NCI-H2029 (cell line): ENCODE data around the gene CHST11.
A peak's percentile ranks its signal among the peaks of the same experiment; 100 is the strongest.
"Not testable (repeated sequence)": the region's sequence is repeated elsewhere in the genome, so short reads cannot be mapped to it uniquely, and the experiment has no call there.

Experiments
- DNase-seq: peaks from one replicate; lab custom pipeline; 2025; lab: John Stamatoyannopoulos, UW

CHST11 gene

DNA sequence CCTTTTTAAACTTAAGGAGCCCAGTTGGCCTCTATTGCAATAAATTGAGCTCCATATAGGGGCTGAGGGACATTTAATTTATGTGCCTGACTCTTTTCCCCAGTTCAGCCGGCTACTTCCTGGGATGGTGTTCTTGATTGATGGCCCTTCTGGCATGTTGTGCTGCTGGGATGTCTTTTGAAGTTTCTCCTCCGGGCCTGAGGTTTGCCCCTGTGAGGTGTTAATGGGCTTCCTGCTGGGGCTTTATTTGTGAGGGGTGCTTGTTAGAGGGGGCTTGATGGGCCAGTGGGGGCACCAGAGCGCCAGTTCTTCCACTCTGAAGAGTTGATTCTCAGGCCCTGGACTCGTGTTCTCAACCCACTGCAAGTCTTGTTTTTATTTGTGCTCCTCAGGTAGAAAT, 69.6 kb downstream of the CHST11 start:
- no peak for DNase-seq

GRCh38 chr12:104526751-104527150, 70.0 kb downstream of the CHST11 start:
- no peak for DNase-seq

- not testable (repeated sequence) for DNase-seq
Observed at GRCh38 chr12:104527653-104528052, 70.9 kb downstream of the CHST11 start.

DNA sequence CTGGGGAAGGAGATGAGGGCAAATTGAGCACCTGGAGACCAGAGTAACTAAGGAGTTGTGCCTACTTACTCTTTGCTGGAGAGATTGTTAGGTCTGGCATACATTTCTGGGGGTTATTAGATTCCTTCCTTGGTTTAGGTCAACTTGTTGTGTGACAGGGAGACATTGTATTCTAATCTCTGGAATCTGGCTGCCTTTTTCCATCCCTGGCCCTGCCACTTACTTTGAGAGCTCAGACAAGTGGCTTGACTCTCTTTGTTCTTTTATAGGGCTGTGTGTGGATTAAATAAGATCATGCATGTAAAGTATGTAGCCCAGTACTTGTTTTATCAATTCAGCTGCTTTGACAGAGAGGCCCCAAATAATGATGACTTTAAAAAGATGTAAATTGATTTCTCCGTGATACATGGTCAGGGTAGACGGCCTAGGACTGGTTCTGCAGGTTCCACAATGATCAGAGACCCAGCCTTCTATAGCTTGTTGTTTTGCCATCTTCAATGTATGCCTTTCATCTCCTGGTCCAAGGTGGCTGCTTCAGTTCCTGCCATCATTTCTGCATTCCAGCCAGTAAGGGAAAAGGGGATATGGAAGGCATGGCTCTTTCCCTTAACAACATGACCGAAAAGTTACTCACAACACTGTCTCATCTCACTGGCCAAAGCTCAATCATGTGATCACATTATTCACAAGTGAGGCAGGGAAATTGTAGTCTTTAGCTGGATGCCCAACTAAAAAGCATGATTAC, 72.6 kb downstream of the CHST11 start:
- DNase-seq, result peak; percentile 11

GRCh38 chr12:104532636-104533035, 75.9 kb downstream of the CHST11 start:
- DNase-seq, result no peak

GRCh38 chr12:104533134-104533533, 76.4 kb downstream of the CHST11 start:
- DNase-seq, result no peak

GRCh38 chr12:104534162-104534856, 77.6 kb downstream of the CHST11 start:
- DNase-seq, result no peak

- no peak for DNase-seq
Observed at GRCh38 chr12:104534857-104535248, 78.1 kb downstream of the CHST11 start.

DNA sequence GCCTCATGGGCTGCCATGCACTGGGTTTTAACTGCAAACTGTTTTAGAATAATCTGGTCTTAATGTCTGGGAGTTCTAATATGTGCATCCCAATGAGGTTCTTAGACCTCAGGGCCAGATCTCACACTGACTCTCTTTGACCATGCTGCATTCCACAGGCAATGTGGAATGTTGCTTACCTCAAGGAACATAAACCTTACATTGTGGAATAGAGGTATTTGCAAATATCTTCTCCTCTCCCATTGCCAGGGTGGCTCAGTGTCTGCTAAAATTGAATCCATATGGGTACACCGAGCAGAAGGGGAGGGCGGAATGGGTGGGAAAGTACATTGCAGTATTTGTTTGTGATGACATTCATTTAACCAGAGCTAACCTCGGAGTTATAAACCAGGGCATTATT, 78.6 kb downstream of the CHST11 start:
- DNase-seq, result no peak

DNA sequence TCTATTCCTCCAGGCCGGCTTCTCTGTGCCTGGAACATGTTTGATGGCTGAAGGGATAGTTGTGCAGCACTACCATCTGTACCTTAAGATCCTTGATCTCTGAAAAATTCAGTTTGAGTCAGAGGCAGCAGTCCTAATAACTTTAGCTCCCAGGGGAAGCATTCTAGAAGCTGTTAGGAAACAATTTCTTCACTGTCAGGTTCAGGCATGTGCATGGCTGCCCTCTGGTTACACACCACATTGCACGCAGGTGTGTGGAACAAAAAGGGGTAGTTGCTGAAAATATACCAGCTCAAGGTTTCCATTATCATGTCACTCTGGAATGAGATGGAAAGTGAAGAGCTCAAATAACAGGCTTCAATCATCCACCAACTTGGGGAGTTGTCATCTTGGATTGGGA, 80.1 kb downstream of the CHST11 start:
- DNase-seq, result no peak

GRCh38 chr12:104538056-104538455, 81.3 kb downstream of the CHST11 start:
- no peak for DNase-seq

DNA sequence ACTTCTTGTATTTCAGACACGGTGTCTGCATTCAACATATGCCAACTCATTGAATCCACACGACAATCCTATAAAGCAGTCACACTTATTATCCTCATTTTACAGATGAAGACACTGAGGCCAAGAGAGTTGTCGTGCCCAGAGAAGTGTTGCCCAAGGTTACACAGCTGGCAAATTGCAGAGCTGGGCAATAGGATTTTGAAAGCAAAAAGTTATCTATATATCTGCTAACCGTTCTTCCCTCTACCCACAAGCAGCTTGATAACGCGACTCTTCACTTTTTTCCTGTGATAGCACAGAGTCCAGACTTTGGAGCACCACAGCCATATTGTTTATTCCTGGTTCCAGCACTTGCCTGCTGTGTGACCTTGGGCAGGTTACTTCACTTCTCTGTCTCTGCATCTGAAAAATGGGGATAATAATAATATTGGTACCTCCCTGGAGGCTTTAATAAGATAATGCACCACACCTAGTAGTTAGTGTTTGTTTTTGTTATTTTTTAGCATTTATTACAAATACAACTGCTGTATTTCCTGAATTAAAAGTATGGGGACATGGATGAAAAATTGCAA, 82.2 kb downstream of the CHST11 start:
- DNase-seq, result no peak

DNA sequence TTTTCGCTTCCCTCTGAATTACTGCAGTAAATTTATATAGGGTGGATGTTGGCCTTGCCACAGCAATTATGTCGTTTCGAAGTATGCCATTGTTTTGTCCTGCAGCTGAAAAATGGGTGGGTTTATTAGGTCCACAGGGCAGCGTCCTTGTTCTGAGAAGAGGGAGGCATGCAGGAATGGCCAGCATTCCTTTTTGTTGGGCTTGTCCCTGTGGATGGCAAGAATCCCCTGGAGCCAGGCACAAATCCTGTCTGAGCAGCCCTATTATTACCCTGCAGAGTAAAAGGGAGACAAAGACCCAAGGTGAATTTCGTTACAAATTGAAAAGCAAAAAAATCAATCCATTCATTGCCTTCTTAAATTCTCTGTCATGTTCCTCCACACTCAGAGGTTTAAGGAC, 88.1 kb downstream of the CHST11 start:
- DNase-seq, result no peak

DNA sequence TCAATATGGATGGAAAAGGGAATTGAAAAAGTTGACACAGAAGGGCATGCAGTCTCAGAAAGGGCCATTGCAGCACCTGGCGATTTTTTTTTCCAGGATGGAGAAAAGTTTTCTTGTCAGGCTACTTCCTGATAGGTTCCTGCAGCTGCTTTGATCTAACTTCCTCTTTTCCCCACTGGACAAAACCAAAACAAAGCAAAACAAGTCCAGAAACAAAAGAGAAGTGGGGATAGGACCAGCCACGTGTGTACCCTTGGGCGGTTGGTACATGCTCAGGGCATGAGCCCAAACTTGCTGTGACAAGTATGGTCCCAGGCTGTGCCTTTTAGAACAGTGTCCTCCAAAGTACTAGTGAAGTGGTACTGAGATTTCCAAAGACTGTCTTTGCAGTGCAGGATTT, 89.8 kb downstream of the CHST11 start:
- no peak for DNase-seq

GRCh38 chr12:104547235-104547634, 90.5 kb downstream of the CHST11 start:
- DNase-seq, result no peak

DNA sequence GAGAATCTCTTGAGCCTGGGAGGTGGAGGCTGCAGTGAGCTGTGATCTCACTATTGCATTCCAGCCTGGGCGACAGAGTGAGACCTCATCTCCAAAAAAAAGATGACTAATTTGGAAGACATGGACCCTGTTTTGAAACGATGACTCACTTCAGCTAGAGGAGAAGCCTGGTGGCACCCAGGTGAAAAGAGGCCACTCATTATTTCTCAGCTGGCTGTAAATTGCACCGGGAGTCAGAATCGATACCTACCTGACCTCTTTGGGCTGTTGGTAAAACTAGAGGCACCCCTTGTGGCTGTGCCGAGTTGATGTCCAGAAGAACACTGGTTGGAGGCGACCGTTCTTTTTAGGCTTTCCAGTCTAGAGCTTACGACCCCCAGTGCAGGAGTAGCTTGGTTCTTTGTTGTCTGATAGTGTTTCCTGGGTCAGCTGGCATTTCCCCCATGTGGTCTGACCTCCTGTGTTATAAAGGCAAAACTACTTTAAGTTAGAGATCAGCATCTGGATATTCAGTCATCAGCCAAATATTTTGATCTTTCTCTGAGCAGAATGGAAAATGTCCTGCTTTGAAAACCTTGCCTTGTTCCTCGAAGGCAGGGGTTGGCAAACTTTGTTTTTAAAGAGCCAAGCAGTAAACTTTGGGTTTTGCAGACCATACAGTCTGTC, 93.2 kb downstream of the CHST11 start:
- DNase-seq, result no peak

- peak; percentile 28 for DNase-seq
Observed at GRCh38 chr12:104551313-104551931, 94.7 kb downstream of the CHST11 start.

- DNase-seq, result no peak
Observed at GRCh38 chr12:104553421-104553820, 96.7 kb downstream of the CHST11 start.

GRCh38 chr12:104555648-104556047, 98.9 kb downstream of the CHST11 start:
- DNase-seq, result peak; percentile 87

- no peak for DNase-seq
Observed at GRCh38 chr12:104557488-104558195, 100.9 kb downstream of the CHST11 start.

- no peak for DNase-seq
Observed at GRCh38 chr12:104560881-104561280, 104.1 kb downstream of the CHST11 start.

GRCh38 chr12:104562763-104563162, 106.0 kb downstream of the CHST11 start:
- DNase-seq, result no peak
